ENCODE measurements around the gene RGS8.

GRCh38 chr1:182703539-182703938, 19.2 kb upstream of the RGS8 start:
- TF ChIP-seq CTCF (conservative IDR thresholded peaks at IDR 0.05) (no peak), ZFX (IDR thresholded peaks at IDR 0.05) (no peak)
